HepG2 (cell line): ENCODE results near the gene SPRTN. TPM values are rescaled to one million over a fixed set of nuclear protein-coding genes. Genes with fewer than 3 reads are reported as not detected.
A peak's percentile ranks its signal among the peaks of the same experiment; 100 is the strongest.

Experiments used
- HOXA3 ChIP-seq: sonication (generic); formaldehyde crosslinking; IDR thresholded peaks from 2 replicates; pipeline ENCODE4 v1.5.0; 2020; ENCODE audit warnings: missing genetic modification reagents
- MYNN ChIP-seq: sonication (generic); formaldehyde crosslinking; IDR thresholded peaks from 2 replicates; pipeline ENCODE4 v1.4.0; 2020; ENCODE audit warnings: mild to moderate bottlenecking, low read depth, missing genetic modification reagents
- PHF20 ChIP-seq: sonication (generic); formaldehyde crosslinking; IDR thresholded peaks from 2 replicates; pipeline ENCODE4 v1.5.0; 2020; ENCODE audit warnings: mild to moderate bottlenecking, missing genetic modification reagents
- POLR2G ChIP-seq: fragments of 200-400 bp; formaldehyde crosslinking; IDR thresholded peaks from 2 replicates; pipeline ENCODE4 v1.6.1; 2018; ENCODE audit warnings: mild to moderate bottlenecking, low read depth, low read length, moderate library complexity
- SALL1 ChIP-seq: sonication (generic); formaldehyde crosslinking; IDR thresholded peaks from 2 replicates; pipeline ENCODE4 v1.8.0; 2022; ENCODE audit warnings: mild to moderate bottlenecking, missing genetic modification reagents
- SP5 ChIP-seq: IDR thresholded peaks from 2 replicates; pipeline ENCODE4 v1.6.1; 2016; ENCODE audit warnings: low read depth, borderline replicate concordance
- ZBTB40 ChIP-seq, 2 experiments: fragments of 450-650 bp in 1 of 2; sonication (generic) in 1 of 2; formaldehyde crosslinking in 1 of 2; IDR thresholded peaks; 2 replicates each; pipeline versions ENCODE4 v1.6.1 to v1.8.0; 2016 to 2022; ENCODE audit warnings: antibody characterized with exemption in 1 of 2, mild to moderate bottlenecking in 1 of 2, missing genetic modification reagents in 1 of 2
- ZMYM4 ChIP-seq: sonication (generic); formaldehyde crosslinking; IDR thresholded peaks from 2 replicates; pipeline ENCODE4 v1.8.1; 2023; ENCODE audit warnings: mild to moderate bottlenecking, missing genetic modification reagents
- ZNF564 ChIP-seq: sonication (generic); formaldehyde crosslinking; IDR thresholded peaks from 2 replicates; pipeline ENCODE4 v1.8.1; 2023; ENCODE audit warnings: mild to moderate bottlenecking, missing genetic modification reagents
- ZNF589 ChIP-seq: sonication (generic); formaldehyde crosslinking; conservative IDR thresholded peaks from 2 replicates; pipeline ENCODE4 v1.8.0; 2022; ENCODE audit warnings: mild to moderate bottlenecking, moderate library complexity, missing genetic modification reagents
- ZSCAN29 ChIP-seq: sonication (generic); formaldehyde crosslinking; conservative IDR thresholded peaks from 2 replicates; pipeline ENCODE4 v1.4.0; 2020; ENCODE audit warnings: mild to moderate bottlenecking, missing genetic modification reagents
- polyA plus RNA-seq, 8 experiments: library from polyadenylated mRNA; depleted of rRNA in 3 of 8; stranded (reverse) in 7 of 8; unstranded in 1 of 8; fragments of >200 nt; fragmentation: Illumina TruSeq in 4 of 8; extraction: Trizol in 4 of 8; gene quantifications; 2 replicates each; pipeline versions ENCODE4 v1.2.1 to v1.2.3, GENCODE V29; 2011 to 2016; ENCODE audit warnings: low read depth in 4 of 8, missing spikeins in 1 of 8, mixed read lengths in 1 of 8; ENCODE audit not compliant: insufficient read depth in 1 of 8
- total RNA-seq, 5 experiments: library from RNA; depleted of rRNA; stranded (reverse); fragments of >200 nt; fragmentation: Illumina TruSeq; extraction: Trizol; gene quantifications; 2 replicates each; pipeline ENCODE4 v1.2.3, GENCODE V29; 2016; ENCODE audit warnings: low read depth in 1 of 5
- TF ChIP-seq, protein P1 (sequence below): IDR thresholded peaks from 2 replicates; pipeline ENCODE4 v1.6.1; 2016; ENCODE audit warnings: missing biosample characterization, missing genetic modification reagents, low read depth
- TF ChIP-seq, protein P2 (sequence below): sonication (generic); formaldehyde crosslinking; IDR thresholded peaks from 2 replicates; pipeline ENCODE4 v1.8.1; 2023; ENCODE audit warnings: mild to moderate bottlenecking, missing genetic modification reagents
- TF ChIP-seq, protein P3 (sequence below): IDR thresholded peaks from 2 replicates; pipeline ENCODE4 v1.6.1; 2018; ENCODE audit warnings: missing genetic modification reagents

SPRTN gene
- total and polyA plus RNA-seq, 2 of the 13 experiments (the other 11 are each of a cell fraction or from before 2014, with no cell fraction given) = 4.2 to 15.2 TPM

GRCh38 chr1:231337472-231338269 is 422 bp upstream of the SPRTN start, which contains the start of gene EXOC8 (continued):
- TF ChIP-seq POLR2G (peak; percentile 77), ZNF589 (CRISPR knock-in tag) (0 out of 2 replicates have a peak, but pooled peaks have one; percentile 52), MYNN (CRISPR knock-in tag) (no peak), ZNF564 (peak; percentile 46; the same call in 1 of the 2 replicates), PHF20 (CRISPR knock-in tag) (peak; percentile 84), ZSCAN29 (CRISPR knock-in tag) (0 out of 2 replicates have a peak, but pooled peaks have one; percentile 17), ZMYM4 (CRISPR knock-in tag) (peak; percentile 93), HOXA3 (CRISPR knock-in tag) (0 out of 2 replicates have a peak, but pooled peaks have one; percentile 53), SP5 (0 out of 2 replicates have a peak, but pooled peaks have one; percentile 16), ZBTB40 (IDR thresholded peaks at IDR 0.05) (no peak), ZBTB40 (CRISPR knock-in tag; IDR thresholded peaks at IDR 0.05) (peak; percentile 42; the same call in 1 of the 2 replicates), SALL1 (CRISPR knock-in tag) (peak; percentile 61; the same call in 1 of the 2 replicates)
- TF ChIP-seq, protein P1, sequence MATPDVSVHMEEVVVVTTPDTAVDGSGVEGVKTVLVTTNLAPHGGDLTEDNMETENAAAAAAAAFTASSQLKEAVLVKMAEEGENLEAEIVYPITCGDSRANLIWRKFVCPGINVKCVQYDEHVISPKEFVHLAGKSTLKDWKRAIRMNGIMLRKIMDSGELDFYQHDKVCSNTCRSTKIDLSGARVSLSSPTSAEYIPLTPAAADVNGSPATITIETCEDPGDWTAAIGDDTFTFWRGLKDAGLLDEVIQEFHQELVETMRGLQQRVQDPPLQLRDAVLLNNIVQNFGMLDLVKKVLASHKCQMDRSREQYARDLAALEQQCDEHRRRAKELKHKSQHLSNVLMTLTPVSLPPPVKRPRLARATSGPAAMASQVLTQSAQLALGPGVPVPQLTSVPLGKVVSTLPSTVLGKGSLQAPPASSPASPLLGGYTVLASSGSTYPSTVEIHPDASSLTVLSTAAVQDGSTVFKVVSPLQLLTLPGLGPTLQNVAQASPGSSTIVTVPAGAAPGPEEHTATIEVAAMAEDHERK = peak; percentile 58; the same call in 1 of the 2 replicates
- TF ChIP-seq, protein P2, sequence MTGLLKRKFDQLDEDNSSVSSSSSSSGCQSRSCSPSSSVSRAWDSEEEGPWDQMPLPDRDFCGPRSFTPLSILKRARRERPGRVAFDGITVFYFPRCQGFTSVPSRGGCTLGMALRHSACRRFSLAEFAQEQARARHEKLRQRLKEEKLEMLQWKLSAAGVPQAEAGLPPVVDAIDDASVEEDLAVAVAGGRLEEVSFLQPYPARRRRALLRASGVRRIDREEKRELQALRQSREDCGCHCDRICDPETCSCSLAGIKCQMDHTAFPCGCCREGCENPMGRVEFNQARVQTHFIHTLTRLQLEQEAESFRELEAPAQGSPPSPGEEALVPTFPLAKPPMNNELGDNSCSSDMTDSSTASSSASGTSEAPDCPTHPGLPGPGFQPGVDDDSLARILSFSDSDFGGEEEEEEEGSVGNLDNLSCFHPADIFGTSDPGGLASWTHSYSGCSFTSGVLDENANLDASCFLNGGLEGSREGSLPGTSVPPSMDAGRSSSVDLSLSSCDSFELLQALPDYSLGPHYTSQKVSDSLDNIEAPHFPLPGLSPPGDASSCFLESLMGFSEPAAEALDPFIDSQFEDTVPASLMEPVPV (CRISPR knock-in tag) = 0 out of 2 replicates have a peak, but pooled peaks have one; percentile 67
- TF ChIP-seq, protein P3, sequence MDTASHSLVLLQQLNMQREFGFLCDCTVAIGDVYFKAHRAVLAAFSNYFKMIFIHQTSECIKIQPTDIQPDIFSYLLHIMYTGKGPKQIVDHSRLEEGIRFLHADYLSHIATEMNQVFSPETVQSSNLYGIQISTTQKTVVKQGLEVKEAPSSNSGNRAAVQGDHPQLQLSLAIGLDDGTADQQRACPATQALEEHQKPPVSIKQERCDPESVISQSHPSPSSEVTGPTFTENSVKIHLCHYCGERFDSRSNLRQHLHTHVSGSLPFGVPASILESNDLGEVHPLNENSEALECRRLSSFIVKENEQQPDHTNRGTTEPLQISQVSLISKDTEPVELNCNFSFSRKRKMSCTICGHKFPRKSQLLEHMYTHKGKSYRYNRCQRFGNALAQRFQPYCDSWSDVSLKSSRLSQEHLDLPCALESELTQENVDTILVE (CRISPR knock-in tag) = no peak
